Muscle layer of duodenum (tissue), 2 donors: Measurements from ENCODE around the gene ANXA5.

ENCODE experiments used
- H3K27ac ChIP-seq: one replicate; pipeline ENCODE4 v1.7.0; 2013; ENCODE audit warnings: mild to moderate bottlenecking, low read length
- H3K27me3 ChIP-seq: one replicate; pipeline ENCODE4 v1.7.0; 2013; ENCODE audit warnings: low read depth, mild to moderate bottlenecking, control low read depth, low read length
- H3K36me3 ChIP-seq, 2 donors: one replicate each; pipeline ENCODE4 v1.7.0; 2013; ENCODE audit warnings: low read length in 2 of 2, control low read depth in 1 of 2, mild to moderate bottlenecking in 1 of 2; ENCODE audit not compliant: insufficient read depth in 2 of 2, control insufficient read depth in 1 of 2
- H3K4me1 ChIP-seq, 2 donors: one replicate each; pipeline ENCODE4 v1.7.0; 2013; ENCODE audit warnings: low read length in 2 of 2, mild to moderate bottlenecking in 2 of 2, control low read depth in 1 of 2, moderate library complexity in 1 of 2; ENCODE audit not compliant: insufficient read depth in 2 of 2, control insufficient read depth in 1 of 2
- H3K4me3 ChIP-seq, 2 donors: one replicate each; pipeline ENCODE4 v1.7.0; 2013; ENCODE audit warnings: low read length in 2 of 2, low read depth in 1 of 2, mild to moderate bottlenecking in 1 of 2
- H3K9me3 ChIP-seq, 2 donors: one replicate each; pipeline ENCODE4 v1.7.0; 2013; ENCODE audit warnings: low read length in 2 of 2, control low read depth in 1 of 2, mild to moderate bottlenecking in 1 of 2; ENCODE audit not compliant: control insufficient read depth in 1 of 2
- donor health status: healthy.

Gene ANXA5

GRCh38 chr4:121693450-121693849 lies 3.3 kb downstream of the ANXA5 start:
- peak overlapping the region; percentile 45 for H3K27ac ChIP-seq
- no peaks in the 10 kb centered on the region for H3K9me3 ChIP-seq
- peaks cover 10 to 27% of the 10 kb centered on the region in 2 donors for H3K36me3 ChIP-seq
- H3K4me3 ChIP-seq: peak overlapping the region; percentile 41 to 48
- H3K27me3 ChIP-seq: no peaks in the 10 kb centered on the region
- H3K4me1 ChIP-seq: peaks cover 34 to 53% of the 10 kb centered on the region in 2 donors

- Histone ChIP-seq H3K9me3 (no peaks in the 10 kb centered on the region), H3K36me3 (peaks cover 10 to 27% of the 10 kb centered on the region in 2 donors), H3K27me3 (no peaks in the 10 kb centered on the region), H3K4me1 (peaks cover 34 to 45% of the 10 kb centered on the region in 2 donors), H3K27ac (peak overlapping the region; percentile 82), H3K4me3 (peak overlapping the region in 1 of 2 donors; percentile 26)
Observed at GRCh38 chr4:121692261-121692660, 4.5 kb downstream of the ANXA5 start.

- Histone ChIP-seq H3K4me3 (peak overlapping the region in 1 of 2 donors; percentile 7), H3K9me3 (no peaks in the 10 kb centered on the region), H3K27me3 (no peaks in the 10 kb centered on the region), H3K36me3 (peaks cover 14 to 18% of the 10 kb centered on the region in 2 donors), H3K27ac (peak overlapping the region; percentile 82), H3K4me1 (peaks cover 30 to 45% of the 10 kb centered on the region in 2 donors)
Observed at GRCh38 chr4:121690001-121690400, 6.8 kb downstream of the ANXA5 start.

GRCh38 chr4:121688701-121689100 lies 8.1 kb downstream of the ANXA5 start:
- H3K27ac ChIP-seq: peak overlapping the region; percentile 82
- peaks cover 15 to 24% of the 10 kb centered on the region in 2 donors for H3K36me3 ChIP-seq
- no peaks in the 10 kb centered on the region for H3K9me3 ChIP-seq
- no peak overlapping the region for H3K4me3 ChIP-seq
- H3K27me3 ChIP-seq: no peaks in the 10 kb centered on the region
- H3K4me1 ChIP-seq: peaks cover 30 to 45% of the 10 kb centered on the region in 2 donors

GRCh38 chr4:121688261-121688660 lies 8.5 kb downstream of the ANXA5 start:
- H3K27ac ChIP-seq: no peak overlapping the region
- H3K9me3 ChIP-seq: no peaks in the 10 kb centered on the region
- H3K36me3 ChIP-seq: peaks cover 16 to 26% of the 10 kb centered on the region in 2 donors
- H3K27me3 ChIP-seq: no peaks in the 10 kb centered on the region
- no peak overlapping the region for H3K4me3 ChIP-seq
- peaks cover 26 to 41% of the 10 kb centered on the region in 2 donors for H3K4me1 ChIP-seq

- Histone ChIP-seq H3K27me3 (no peaks in the 10 kb centered on the region), H3K9me3 (no peaks in the 10 kb centered on the region), H3K27ac (no peak overlapping the region), H3K36me3 (peaks cover 32 to 39% of the 10 kb centered on the region in 2 donors), H3K4me1 (peaks cover 22% of the 10 kb centered on the region in 2 donors), H3K4me3 (no peak overlapping the region)
Observed at GRCh38 chr4:121686255-121686654, 10.5 kb downstream of the ANXA5 start.

GRCh38 chr4:121685257-121685656 lies 11.5 kb downstream of the ANXA5 start:
- Histone ChIP-seq H3K4me3 (no peak overlapping the region), H3K9me3 (no peaks in the 10 kb centered on the region), H3K4me1 (peaks cover 12 to 13% of the 10 kb centered on the region in 2 donors), H3K36me3 (peaks cover 42% of the 10 kb centered on the region in 2 donors), H3K27me3 (no peaks in the 10 kb centered on the region), H3K27ac (no peak overlapping the region)

- H3K36me3 ChIP-seq: peaks cover 46 to 48% of the 10 kb centered on the region in 2 donors
- H3K4me3 ChIP-seq: no peak overlapping the region
- no peak overlapping the region for H3K27ac ChIP-seq
- no peaks in the 10 kb centered on the region for H3K27me3 ChIP-seq
- H3K9me3 ChIP-seq: no peaks in the 10 kb centered on the region
- H3K4me1 ChIP-seq: peaks cover 6% of the 10 kb centered on the region in 2 donors
Observed at GRCh38 chr4:121684561-121684960, 12.2 kb downstream of the ANXA5 start.

GRCh38 chr4:121684016-121684415 lies 12.8 kb downstream of the ANXA5 start:
- Histone ChIP-seq H3K4me1 (peaks cover under 1% of the 10 kb centered on the region in 2 donors), H3K9me3 (no peaks in the 10 kb centered on the region), H3K27ac (no peak overlapping the region), H3K36me3 (peaks cover 51 to 52% of the 10 kb centered on the region in 2 donors), H3K27me3 (no peaks in the 10 kb centered on the region), H3K4me3 (no peak overlapping the region)

- Histone ChIP-seq H3K4me3 (no peak overlapping the region), H3K27ac (no peak overlapping the region), H3K9me3 (no peaks in the 10 kb centered on the region), H3K4me1 (no peaks in the 10 kb centered on the region), H3K36me3 (peaks cover 73 to 81% of the 10 kb centered on the region in 2 donors), H3K27me3 (no peaks in the 10 kb centered on the region)
Observed at GRCh38 chr4:121680571-121680970, 16.2 kb downstream of the ANXA5 start.

- no peaks in the 10 kb centered on the region for H3K4me1 ChIP-seq
- H3K4me3 ChIP-seq: no peak overlapping the region
- no peak overlapping the region for H3K27ac ChIP-seq
- H3K36me3 ChIP-seq: peaks cover 71 to 84% of the 10 kb centered on the region in 2 donors
- H3K9me3 ChIP-seq: no peaks in the 10 kb centered on the region
- H3K27me3 ChIP-seq: no peaks in the 10 kb centered on the region
Observed at GRCh38 chr4:121679951-121680350, 16.8 kb downstream of the ANXA5 start.

GRCh38 chr4:121679267-121679666 lies 17.5 kb downstream of the ANXA5 start:
- Histone ChIP-seq H3K4me3 (no peak overlapping the region), H3K36me3 (peaks cover 78 to 82% of the 10 kb centered on the region in 2 donors), H3K9me3 (no peaks in the 10 kb centered on the region), H3K27ac (no peak overlapping the region), H3K27me3 (no peaks in the 10 kb centered on the region), H3K4me1 (no peaks in the 10 kb centered on the region)
